Measurements from ENCODE around the gene ARHGAP15.
A peak's percentile ranks its signal among the peaks of the same experiment; 100 is the strongest.

Gene ARHGAP15

GRCh38 chr2:143728498-143728897 is 599.3 kb downstream of the ARHGAP15 start:
- ChIA-PET CTCF (no interaction called here), POLR2A (ENCODE audit: low non-redundant PET) (no interaction called here)
- no peak for DNase-seq (ENCODE audit: low spot score)
- TF ChIP-seq, protein P1, sequence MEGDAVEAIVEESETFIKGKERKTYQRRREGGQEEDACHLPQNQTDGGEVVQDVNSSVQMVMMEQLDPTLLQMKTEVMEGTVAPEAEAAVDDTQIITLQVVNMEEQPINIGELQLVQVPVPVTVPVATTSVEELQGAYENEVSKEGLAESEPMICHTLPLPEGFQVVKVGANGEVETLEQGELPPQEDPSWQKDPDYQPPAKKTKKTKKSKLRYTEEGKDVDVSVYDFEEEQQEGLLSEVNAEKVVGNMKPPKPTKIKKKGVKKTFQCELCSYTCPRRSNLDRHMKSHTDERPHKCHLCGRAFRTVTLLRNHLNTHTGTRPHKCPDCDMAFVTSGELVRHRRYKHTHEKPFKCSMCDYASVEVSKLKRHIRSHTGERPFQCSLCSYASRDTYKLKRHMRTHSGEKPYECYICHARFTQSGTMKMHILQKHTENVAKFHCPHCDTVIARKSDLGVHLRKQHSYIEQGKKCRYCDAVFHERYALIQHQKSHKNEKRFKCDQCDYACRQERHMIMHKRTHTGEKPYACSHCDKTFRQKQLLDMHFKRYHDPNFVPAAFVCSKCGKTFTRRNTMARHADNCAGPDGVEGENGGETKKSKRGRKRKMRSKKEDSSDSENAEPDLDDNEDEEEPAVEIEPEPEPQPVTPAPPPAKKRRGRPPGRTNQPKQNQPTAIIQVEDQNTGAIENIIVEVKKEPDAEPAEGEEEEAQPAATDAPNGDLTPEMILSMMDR (conservative IDR thresholded peaks at IDR 0.05; ENCODE audit: low read depth): no peak
- no peak overlapping the region for H3K27ac ChIP-seq

DNA sequence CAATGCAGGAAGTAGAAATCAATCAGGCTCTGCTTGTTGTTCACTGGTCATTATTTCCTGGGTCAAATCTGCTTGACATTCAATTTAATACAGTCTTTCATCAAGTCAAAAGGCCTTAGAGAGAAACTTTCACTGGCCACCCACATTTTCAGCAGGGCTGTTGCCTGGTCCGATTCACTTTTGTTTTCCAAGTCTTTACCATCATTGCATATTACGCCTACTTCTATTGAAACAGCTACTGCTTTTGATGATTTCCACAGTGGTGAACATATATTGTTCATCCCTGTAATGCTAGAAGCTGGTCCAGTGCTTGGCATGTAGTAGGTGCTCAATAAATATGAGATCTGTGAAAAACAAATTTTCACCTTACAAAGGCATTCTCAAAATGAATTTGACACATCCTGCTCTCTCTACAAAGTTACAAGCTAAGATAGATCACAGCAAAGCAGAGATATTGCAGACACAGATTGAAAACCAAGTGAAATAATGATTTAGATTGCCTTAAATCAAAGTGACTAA is 600.1 kb downstream of the ARHGAP15 start:
- ChIA-PET POLR2A (ENCODE audit: low non-redundant PET) (no interaction called here), CTCF (no interaction called here)
- no peak for DNase-seq (ENCODE audit: low spot score)
- TF ChIP-seq, protein P1 (conservative IDR thresholded peaks at IDR 0.05; ENCODE audit: low read depth): no peak
- H3K27ac ChIP-seq: no peak overlapping the region

GRCh38 chr2:143730155-143730952 is 601.1 kb downstream of the ARHGAP15 start:
- no peak overlapping the region for H3K27ac ChIP-seq
- CTCF ChIA-PET: no interaction called here
- TF ChIP-seq, protein P1 (conservative IDR thresholded peaks at IDR 0.05; ENCODE audit: low read depth): no peak
- DNase-seq (ENCODE audit: low spot score): peak; percentile 30
- POLR2A ChIA-PET (ENCODE audit: low non-redundant PET): no interaction called here

GRCh38 chr2:143730953-143731260 is 601.7 kb downstream of the ARHGAP15 start:
- TF ChIP-seq, protein P1 (conservative IDR thresholded peaks at IDR 0.05; ENCODE audit: low read depth): no peak
- ChIA-PET CTCF (no interaction called here), POLR2A (ENCODE audit: low non-redundant PET) (no interaction called here)
- DNase-seq (ENCODE audit: low spot score): no peak
- H3K27ac ChIP-seq: no peak overlapping the region

DNA sequence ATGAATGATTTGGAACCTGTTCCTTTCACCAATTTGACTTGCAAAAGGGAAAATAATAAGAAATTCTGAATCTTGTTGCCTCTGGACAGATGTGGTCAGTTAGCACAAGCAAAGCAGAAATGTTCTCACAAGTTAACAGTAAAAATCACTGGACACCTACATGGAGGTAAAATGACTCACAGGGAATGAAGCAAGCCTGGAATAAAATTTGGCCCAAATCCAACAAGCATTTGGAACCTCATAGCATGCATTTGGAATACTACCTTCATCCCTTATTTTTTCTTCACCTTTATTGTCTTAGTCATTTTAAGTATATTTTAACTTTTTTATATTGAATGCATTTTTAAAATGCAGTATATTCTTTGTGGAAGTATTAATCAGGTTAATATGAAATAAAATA is 602.9 kb downstream of the ARHGAP15 start:
- H3K27ac ChIP-seq: no peak overlapping the region
- TF ChIP-seq, protein P1 (conservative IDR thresholded peaks at IDR 0.05; ENCODE audit: low read depth): no peak
- ChIA-PET CTCF (interaction anchor here (0.6 kb wide), 1 partner anchor 144 kb away, joined by 3 read pairs; no protein-coding TSS in a partner anchor), POLR2A (ENCODE audit: low non-redundant PET) (no interaction called here)
- peak; percentile 56 for DNase-seq (ENCODE audit: low spot score)

GRCh38 chr2:143732871-143733270 is 603.7 kb downstream of the ARHGAP15 start:
- no peak overlapping the region for H3K27ac ChIP-seq
- CTCF ChIA-PET: interaction anchor here (0.6 kb wide), 1 partner anchor 145 kb away, joined by 3 read pairs; no protein-coding TSS in a partner anchor
- TF ChIP-seq, protein P1 (conservative IDR thresholded peaks at IDR 0.05; ENCODE audit: low read depth): no peak
- POLR2A ChIA-PET (ENCODE audit: low non-redundant PET): no interaction called here
- no peak for DNase-seq (ENCODE audit: low spot score)

Data from RWPE1 (cell line).